ENCODE data around the gene SEMG2.

Gene SEMG2, protein sequence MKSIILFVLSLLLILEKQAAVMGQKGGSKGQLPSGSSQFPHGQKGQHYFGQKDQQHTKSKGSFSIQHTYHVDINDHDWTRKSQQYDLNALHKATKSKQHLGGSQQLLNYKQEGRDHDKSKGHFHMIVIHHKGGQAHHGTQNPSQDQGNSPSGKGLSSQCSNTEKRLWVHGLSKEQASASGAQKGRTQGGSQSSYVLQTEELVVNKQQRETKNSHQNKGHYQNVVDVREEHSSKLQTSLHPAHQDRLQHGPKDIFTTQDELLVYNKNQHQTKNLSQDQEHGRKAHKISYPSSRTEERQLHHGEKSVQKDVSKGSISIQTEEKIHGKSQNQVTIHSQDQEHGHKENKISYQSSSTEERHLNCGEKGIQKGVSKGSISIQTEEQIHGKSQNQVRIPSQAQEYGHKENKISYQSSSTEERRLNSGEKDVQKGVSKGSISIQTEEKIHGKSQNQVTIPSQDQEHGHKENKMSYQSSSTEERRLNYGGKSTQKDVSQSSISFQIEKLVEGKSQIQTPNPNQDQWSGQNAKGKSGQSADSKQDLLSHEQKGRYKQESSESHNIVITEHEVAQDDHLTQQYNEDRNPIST

GRCh38 chr20:45221076-45221475 is at the start of gene SEMG2:
Gene SEMG2, plus strand, starts transcription at chr20:45221373. Its CDS starts 17 bp downstream, at chr20:45221390.
- DNase-seq (ENCODE audit: low read depth), result no peak

DNA sequence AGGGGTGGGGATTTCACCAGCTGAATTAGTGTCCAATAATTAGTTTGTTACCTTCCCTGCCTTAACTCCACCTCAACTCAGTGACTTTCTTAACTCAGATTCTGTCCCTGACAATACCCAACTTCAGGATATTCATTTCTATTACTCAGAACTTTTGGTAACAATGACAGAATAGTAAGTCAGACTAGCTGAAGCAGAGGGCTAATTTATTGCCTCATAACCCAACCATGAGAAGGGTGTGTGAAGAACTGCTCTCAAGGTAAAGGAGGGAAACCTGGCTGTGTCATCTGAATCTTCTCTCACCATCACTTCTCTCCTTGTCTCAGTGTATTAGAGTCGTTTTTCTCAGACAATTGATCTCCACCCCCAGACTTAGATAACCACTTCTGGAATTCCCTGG is 47.7 kb upstream of the SEMG2 start:
- DNase-seq (ENCODE audit: low read depth), result no peak

DNA sequence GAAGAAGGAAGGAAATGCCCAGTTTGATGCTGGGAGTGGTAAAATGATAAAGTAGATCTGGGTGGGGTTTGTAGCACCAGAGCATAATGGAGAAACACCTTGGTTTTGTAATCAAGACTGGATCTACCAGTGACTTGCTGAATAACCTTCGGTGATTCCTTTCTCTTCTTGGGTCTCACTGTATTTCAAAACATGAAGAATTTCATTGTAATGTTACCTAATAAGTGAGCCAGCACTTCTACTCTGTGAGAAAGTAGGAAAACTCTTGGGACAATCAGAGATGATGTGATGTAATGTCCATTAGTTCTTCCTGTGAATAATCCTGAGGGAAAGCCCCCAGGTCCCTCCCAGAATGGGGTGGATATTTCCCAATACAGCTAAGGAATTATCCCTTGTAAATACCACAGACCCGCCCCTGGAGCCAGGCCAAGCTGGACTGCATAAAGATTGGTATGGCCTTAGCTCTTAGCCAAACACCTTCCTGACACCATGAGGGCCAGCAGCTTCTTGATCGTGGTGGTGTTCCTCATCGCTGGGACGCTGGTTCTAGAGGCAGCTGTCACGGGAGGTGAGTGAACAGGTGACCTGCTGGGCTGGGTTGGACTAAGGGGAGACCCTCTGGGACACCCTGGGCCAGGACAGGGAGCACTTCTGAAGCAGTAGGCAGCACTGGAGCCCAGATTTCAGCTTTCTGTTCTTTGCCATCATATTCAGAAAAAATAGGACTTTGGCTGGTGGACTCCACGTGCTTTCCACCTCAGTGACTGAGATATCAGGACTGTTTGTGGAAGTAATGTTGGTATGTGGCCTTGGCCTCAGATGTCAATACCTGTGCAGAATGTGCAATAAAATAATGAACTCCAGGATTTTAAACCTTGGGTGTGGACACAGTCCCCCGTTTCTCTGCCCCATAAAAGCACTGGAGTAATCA is 46.5 kb upstream of the SEMG2 start, which contains the start of gene PI3:
Gene PI3, plus strand, starts transcription at position 469 of the 931 bp plus-strand sequence. Its CDS starts 21 bp downstream, at position 490.
- no peak for DNase-seq (ENCODE audit: low read depth)

GRCh38 chr20:45176526-45177267 is 44.5 kb upstream of the SEMG2 start:
- DNase-seq (ENCODE audit: low read depth), result no peak

- DNase-seq (ENCODE audit: low read depth), result no peak
These were observed 42.0 kb upstream of the SEMG2 start for GRCh38 chr20:45179166-45179565.

DNA sequence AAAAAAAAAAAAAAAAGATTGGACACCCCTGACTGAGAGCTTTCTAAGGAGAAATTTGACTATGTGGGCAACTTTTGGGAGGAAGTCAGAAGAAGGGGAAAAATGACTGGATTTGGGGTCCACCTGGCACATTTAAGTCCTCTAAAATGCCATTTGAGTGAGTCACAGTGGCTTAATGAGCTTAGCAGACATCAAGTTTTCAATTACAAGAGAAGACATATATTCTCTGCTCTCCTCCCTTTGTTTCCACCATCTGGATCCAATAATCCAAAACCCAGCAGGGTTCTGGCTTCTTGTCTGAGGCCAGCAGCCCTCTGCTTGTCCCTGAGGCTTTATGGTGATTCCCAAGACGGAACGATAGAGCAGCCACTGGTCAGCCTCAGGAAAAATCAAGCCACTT is 39.5 kb upstream of the SEMG2 start:
- DNase-seq (ENCODE audit: low read depth), result no peak

GRCh38 chr20:45183084-45183483 is 38.1 kb upstream of the SEMG2 start:
- no peak for DNase-seq (ENCODE audit: low read depth)

DNA sequence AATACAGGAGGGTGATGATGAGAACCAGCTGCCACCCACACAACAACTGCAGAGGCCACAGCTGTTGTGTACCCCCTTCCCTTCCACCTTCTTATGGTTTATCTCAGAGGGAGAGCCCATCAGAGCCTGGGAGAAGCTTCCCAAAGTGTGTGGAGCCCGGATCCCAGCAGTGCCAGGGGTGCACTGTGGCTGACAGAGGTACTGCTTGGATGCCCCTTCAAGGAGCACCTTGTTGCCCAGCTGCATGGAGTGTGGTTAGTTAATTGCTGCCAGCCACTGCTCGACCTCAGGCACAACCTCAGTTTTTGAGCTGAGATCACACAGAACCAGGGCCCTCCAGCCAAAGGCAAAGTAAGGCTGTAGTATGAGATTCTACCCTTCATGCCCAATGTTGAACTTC is 33.5 kb upstream of the SEMG2 start:
- no peak for DNase-seq (ENCODE audit: low read depth)

DNA sequence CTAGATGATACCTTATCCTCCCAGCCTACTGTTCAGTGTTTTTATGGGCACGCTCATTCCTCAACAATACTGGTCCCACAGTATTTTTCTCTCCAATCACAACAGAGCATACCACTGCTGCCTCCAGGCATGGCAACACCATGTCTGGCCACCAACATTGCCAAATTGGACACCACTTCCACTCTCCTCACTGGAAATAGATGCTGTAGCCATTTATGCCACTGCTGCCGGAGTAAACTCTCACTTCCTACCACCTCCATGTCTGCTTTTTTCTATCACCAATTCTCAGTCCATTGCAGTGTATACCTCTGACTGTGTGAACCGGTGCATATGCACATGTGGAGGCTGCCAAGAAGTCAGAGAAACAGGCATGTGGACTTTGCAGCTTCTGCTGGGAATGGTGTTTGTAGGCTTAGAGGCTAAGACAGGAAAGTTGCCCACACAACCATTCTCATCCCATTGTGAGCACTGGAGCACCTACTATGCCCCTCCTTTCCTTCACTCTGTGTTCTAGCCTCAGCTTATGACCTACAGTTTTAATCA is 32.0 kb upstream of the SEMG2 start:
- no peak for DNase-seq (ENCODE audit: low read depth)

DNA sequence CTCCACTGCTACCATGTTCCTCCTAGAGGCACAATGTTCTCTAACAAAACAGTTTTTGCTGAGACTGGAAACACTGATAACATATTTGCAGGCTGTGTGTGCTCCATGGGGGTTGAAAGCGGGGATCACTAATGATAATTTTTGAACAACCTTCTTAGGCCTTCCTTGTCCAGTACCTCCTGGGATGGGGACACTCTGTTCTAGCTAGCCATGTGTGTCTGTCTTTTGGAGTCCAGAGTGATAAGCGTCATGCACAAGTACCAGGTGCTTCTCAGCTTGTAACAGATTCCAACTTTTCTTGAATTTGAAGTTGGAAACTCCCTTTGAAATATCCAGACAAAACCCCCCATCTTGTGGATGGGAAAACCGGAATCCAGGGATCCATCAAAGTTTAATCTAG is 31.3 kb upstream of the SEMG2 start:
- no peak for DNase-seq (ENCODE audit: low read depth)

- DNase-seq (ENCODE audit: low read depth), result no peak
These were observed 29.2 kb upstream of the SEMG2 start for GRCh38 chr20:45191926-45192325.

- no peak for DNase-seq (ENCODE audit: low read depth)
These were observed 27.8 kb upstream of the SEMG2 start for GRCh38 chr20:45193331-45193730.

- DNase-seq (ENCODE audit: low read depth), result no peak
These were observed 14.4 kb upstream of the SEMG2 start, which contains the start of gene SEMG1 for GRCh38 chr20:45206725-45207124. Gene SEMG1, plus strand, starts transcription at chr20:45207033. Its CDS starts 21 bp downstream, at chr20:45207054.

- DNase-seq (ENCODE audit: low read depth), result no peak
These were observed 11.2 kb upstream of the SEMG2 start for GRCh38 chr20:45209924-45210323.

DNA sequence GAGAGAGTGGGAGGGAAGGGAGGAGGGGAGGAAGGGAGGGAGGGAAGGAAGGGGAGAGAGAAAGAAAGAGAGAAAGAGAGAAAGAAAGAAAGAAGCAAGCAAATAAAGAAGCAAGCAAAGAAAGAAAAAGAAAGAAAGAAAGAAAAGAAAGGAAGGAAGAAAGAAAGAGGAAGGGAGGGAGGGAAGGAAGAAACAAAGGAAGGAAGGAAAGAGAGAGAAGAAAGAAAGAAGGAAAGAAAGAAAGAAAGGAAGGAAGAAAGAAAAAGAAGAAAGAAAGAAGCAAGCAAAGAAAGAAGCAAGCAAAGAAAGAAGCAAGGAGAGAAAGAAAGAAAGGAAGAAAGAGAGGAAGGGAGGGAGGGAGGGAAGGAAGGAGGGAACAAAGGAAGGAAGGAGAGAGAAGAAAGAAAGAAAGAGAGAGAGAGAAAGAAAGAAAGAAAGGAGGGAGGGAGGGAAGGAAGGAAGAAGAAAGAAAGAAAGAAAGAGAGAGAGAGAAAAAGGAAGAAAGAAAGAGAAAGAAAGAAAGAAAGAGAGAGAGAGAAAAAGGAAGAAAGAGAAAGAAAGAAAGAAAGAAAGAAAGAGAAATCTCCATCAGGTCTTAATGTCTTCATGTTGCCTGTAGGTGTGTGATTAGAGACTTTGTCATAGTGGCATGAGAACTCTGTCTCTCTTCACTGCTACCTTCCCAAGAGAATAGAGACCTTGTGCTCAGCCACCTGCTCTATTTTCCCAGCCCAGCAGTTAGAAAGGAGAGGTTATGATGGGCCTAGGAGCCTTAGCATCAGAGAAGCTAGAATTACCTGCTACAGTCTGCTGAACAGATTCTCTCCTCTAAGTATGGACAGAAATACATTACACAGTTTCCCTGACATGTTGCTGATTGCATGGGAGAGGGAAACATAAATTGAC is 9.4 kb upstream of the SEMG2 start:
- DNase-seq (ENCODE audit: low read depth), result no peak

- DNase-seq (ENCODE audit: low read depth), result no peak
These were observed 8.3 kb upstream of the SEMG2 start for GRCh38 chr20:45212836-45213235.

GRCh38 chr20:45218124-45218523 is 3.0 kb upstream of the SEMG2 start:
- no peak for DNase-seq (ENCODE audit: low read depth)

- no peak for DNase-seq (ENCODE audit: low read depth)
These were observed 2.5 kb upstream of the SEMG2 start for GRCh38 chr20:45218636-45219035.

DNA sequence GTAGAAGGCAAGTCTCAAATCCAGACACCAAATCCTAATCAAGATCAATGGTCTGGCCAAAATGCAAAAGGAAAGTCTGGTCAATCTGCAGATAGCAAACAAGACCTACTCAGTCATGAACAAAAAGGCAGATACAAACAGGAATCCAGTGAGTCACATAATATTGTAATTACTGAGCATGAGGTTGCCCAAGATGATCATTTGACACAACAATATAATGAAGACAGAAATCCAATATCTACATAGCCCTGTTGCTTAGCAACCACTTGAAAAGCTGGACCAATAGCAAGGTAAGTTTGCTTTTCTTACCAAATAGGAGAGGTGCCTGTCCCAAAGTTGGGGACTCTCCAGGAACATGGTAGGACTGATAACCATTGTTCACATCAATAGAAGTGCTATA is 2.0 kb downstream of the SEMG2 start:
- no peak for DNase-seq (ENCODE audit: low read depth)

GRCh38 chr20:45226287-45226686 is 5.1 kb downstream of the SEMG2 start:
- no peak for DNase-seq (ENCODE audit: low read depth)

Measured in HS-27A (cell line).